ENCODE results near the gene SHMT2.
"Not testable (repeated sequence)": the region's sequence is repeated elsewhere in the genome, so short reads cannot be mapped to it uniquely, and the experiment has no call there.

The SHMT2 gene

DNA sequence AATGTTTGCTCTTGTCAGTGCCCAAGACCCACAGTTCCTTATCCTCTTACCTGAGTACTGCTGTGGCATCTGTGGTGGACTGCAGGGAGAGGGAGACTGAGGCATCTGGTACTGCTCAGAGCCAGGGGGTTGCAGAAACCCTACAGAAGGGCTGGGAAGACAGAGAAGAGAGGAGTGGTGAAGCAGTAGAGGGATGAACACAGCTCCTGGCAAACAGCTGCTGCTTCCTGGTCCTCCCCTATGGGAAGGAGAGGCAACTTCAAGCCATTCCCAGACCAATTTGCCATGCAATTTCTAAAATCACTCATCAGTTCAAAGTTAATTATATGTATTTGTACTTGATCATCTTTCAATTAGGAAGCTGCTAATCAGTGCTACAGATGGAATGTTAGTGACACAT, 37.2 kb downstream of the SHMT2 start:
- DNase-seq (ENCODE audit: low spot score), result no peak

- DNase-seq (ENCODE audit: low spot score), result no peak
Measured at GRCh38 chr12:57268264-57268663, 38.8 kb downstream of the SHMT2 start.

DNA sequence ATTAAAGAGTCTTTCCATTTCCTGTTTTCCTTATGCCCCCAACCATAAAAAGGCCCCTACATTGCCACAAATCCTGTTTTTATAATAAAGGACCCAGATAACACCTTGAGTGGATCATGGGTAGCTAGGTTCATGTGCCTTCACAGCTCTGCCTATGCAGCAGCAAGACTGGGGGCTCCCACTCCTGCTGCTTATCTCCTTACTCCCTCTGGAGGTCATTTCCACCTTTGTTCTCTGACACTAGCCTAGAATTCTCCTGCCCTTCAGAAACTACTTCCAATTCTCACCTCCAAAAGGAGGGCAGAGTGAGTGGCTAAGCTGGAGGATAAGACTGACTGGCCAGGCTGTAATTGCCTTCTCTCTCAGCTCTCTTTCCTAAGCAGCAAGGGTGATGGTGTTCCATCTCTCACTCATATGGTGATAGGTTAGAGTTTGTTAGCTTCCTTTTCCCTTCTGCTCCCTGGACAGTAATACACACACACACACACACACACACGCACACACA, 41.5 kb downstream of the SHMT2 start:
- no peak for DNase-seq (ENCODE audit: low spot score)

GRCh38 chr12:57272337-57273151, 43.0 kb downstream of the SHMT2 start:
- DNase-seq (ENCODE audit: low spot score), result no peak

DNA sequence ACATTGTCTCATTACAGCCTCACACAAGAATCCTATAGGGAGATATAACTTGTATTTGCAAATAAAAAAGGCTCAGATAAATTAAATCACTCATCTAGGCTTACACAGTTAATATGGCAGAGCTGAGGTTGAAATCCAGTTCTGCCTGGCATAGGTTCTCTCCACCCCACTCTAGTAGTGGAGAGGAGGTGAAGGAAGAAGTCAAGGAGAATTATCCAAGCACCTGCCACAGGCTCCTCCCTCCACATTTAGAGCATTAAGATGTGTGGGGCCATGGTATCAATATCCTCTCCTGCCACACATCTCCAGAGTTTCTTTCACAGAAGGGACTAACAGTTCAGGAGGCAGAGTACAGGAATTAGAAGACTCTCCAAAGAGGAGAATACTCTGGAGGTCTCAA, 44.0 kb downstream of the SHMT2 start:
- no peak for DNase-seq (ENCODE audit: low spot score)

DNA sequence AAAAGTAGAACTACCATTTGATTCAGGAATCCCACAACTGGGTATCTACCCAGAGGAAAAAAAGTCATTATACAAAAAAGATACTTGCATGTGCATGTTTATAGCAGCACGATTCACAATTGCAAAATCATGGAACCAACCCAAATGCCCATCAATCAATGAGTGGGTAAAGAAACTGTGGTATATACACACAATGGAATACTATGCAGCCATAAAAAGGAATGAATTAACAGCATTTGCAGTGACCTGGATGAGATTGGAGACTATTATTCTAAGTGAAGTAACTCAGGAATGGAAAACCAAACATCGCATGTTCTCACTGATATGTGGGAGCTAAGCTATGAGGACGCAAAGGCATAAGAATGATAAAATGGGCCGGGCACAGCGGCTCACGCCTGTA, 46.7 kb downstream of the SHMT2 start:
- DNase-seq (ENCODE audit: low spot score), result not testable (repeated sequence)

- no peak for DNase-seq (ENCODE audit: low spot score)
Measured at GRCh38 chr12:57276935-57277563, 47.5 kb downstream of the SHMT2 start.

GRCh38 chr12:57278465-57279381, 49.2 kb downstream of the SHMT2 start:
- DNase-seq (ENCODE audit: low spot score), result no peak

DNA sequence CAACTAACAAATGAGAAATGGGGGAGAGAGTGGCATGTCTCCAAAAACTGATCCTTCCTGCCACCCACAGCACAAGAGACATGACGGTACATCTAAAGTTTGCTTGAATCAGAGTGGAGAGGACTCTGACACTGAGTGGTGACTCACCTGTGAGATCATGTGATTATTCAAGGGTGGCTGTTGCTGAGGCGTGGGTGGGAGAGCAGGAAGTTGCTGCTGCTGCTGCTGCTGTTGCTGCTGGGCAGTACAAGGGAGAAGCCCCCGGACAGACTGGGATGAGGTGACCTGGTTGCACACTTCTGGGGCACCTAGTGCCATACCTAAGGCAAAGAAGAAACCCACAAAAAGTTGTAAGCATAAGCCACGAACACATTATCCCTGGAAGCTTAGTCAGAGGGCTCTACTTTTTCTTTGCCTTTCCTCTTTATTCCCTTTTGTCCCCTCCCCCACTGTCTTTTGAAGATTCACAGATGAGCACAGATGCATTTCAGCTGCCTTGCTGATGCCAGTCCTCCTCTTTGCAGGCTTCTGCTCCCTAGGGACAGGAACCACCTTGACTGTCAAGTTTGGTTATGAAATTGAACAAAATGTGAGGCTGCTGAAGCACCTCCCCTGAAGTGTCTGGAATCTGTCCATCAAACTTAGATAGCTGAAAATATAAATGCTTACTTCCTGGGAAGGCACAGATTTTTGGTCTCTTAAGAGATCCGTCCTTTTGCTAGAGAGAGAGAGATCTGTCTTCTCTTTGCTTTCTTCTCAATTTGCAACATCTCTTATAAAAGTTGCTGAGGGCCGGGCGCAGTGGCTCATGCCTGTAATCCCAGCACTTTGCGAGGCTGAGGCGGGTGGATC, 50.9 kb downstream of the SHMT2 start:
- DNase-seq (ENCODE audit: low spot score), result no peak

DNA sequence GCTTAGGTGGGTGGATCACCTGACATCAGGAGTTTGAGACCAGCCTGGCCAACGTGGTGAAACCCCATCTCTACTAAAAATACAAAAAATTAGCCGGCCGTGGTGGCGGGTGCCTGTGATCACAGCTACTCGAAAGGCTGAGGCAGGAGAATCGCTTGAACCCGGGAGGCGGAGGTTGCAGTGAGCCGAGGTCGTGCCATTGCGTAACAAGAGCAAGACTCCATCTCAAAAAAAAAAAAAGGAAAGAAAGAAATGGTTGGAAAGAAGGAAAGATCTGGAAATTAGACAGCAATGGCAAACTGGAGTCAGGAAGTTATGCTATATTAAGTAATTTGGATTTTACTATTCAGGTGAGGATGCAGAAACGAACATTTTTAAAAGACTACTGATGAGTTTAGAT, 52.6 kb downstream of the SHMT2 start:
- DNase-seq (ENCODE audit: low spot score), result not testable (repeated sequence)

Measured in hematopoietic multipotent progenitor cell treated with erythropoietin and hydrocortisone succinate and interleukin-3 and kit ligand, for 17 days (in vitro differentiated cells).